Measurements from ENCODE around the gene FAM107B.

The FAM107B gene

DNA sequence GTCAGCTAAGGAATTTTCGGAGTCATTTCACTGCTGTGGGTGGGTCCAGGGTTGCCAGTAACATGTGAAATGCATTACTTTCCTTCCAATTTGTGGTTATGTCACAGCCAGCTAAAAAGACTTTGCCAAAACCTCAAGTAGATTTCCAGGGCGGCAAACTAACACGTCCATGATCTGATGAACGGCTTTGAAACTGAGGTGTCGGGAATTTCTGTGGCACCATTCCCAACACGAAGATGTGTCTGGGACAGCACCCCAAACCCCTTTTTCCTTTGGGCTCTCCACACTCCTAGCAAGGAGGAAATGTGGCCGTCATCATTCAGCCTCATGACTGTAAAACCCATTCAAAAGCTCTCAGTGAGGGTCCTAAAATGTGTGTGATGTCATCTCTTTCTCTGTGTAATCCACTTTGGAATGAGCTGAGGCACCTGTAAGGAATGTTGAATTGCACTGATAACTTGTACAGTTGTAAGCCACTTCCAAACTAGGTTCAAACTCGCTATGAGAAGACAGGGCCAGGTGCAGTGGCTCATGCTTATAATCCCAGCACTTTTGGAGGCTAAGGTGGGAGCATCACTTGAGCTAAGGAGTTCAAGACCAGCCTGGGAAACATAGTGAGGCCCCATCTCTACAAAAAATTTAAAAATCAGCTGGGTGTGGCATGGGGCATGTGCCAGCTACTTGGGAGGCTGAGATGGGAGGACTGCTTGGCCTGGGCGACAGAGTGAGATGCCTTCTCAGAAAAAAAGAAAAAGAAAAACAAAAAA is 297.9 kb downstream of the FAM107B start:
- H3K4me1 Mint-ChIP-seq: no peaks in the 10 kb centered on the region
- CTCF ChIA-PET: interaction anchor here (1.2 to 8.1 kb wide), 2 partner anchors 276 to 280 kb away, joined by 4 to 51 read pairs; no protein-coding TSS in a partner anchor
- peaks cover 67% of the 10 kb centered on the region for H3K27me3 Mint-ChIP-seq
- H3K4me3 Mint-ChIP-seq: no peak overlapping the region
- DNase-seq: no peak
- H3K36me3 Mint-ChIP-seq: no peaks in the 10 kb centered on the region
- H3K9me3 Mint-ChIP-seq: no peaks in the 10 kb centered on the region
- no peak overlapping the region for H3K27ac Mint-ChIP-seq

GRCh38 chr10:14476006-14476405 is 298.7 kb downstream of the FAM107B start:
- Mint-ChIP-seq H3K27ac (no peak overlapping the region), H3K36me3 (no peaks in the 10 kb centered on the region), H3K4me3 (no peak overlapping the region), H3K9me3 (no peaks in the 10 kb centered on the region), H3K27me3 (peaks cover 63% of the 10 kb centered on the region), H3K4me1 (no peaks in the 10 kb centered on the region)
- CTCF ChIA-PET: interaction anchor here (8.1 kb wide), 1 partner anchor 279 kb away, joined by 51 read pairs; no protein-coding TSS in a partner anchor
- no peak for DNase-seq

GRCh38 chr10:14474656-14475055 is 300.0 kb downstream of the FAM107B start:
- H3K4me3 Mint-ChIP-seq: no peak overlapping the region
- CTCF ChIA-PET: interaction anchor here (8.1 kb wide), 1 partner anchor 278 kb away, joined by 51 read pairs; no protein-coding TSS in a partner anchor
- H3K4me1 Mint-ChIP-seq: no peaks in the 10 kb centered on the region
- H3K27me3 Mint-ChIP-seq: peaks cover 69% of the 10 kb centered on the region
- no peak for DNase-seq
- H3K9me3 Mint-ChIP-seq: no peaks in the 10 kb centered on the region
- H3K36me3 Mint-ChIP-seq: no peaks in the 10 kb centered on the region
- no peak overlapping the region for H3K27ac Mint-ChIP-seq

DNA sequence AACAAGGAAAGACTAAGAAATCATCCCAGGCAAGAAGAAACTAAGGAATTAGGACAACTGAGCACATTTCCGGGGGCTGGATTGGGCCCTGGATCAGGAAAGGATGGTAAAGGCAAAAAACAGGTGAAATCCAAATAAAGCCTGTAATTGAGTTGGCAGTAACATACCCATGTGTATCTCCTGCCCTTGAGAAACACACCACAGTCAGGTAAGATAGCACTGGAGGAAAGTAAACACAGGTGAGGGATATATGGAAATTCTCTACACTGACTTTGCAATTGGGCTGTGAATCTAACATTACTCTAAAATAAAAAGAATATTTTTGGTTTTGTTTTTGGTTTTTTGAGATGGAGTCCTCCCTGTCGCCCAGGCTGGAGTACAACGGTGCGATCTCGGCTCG is 303.8 kb downstream of the FAM107B start:
- Mint-ChIP-seq H3K9me3 (no peaks in the 10 kb centered on the region), H3K4me3 (no peak overlapping the region), H3K36me3 (no peaks in the 10 kb centered on the region), H3K4me1 (no peaks in the 10 kb centered on the region), H3K27ac (no peak overlapping the region), H3K27me3 (peaks cover 42% of the 10 kb centered on the region)
- CTCF ChIA-PET: no interaction called here
- DNase-seq: no peak

DNA sequence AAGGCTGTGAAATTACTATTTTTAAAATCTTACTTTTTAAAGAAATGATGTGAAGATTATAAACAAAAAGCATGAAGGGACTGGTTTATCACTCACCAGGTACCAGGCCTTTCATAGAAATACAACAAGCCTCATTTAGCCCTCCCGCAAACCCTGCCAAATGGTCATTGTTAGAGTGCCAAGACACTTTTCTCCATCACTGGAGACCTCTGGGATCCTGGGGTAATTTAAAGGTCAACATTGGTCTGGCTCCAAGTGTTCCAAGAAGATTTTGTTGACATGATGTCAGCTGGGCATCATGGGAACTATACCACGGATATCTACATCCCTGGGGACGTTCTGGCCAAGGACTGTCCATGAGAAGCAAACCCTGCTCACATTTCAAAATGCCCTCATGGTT is 306.0 kb downstream of the FAM107B start:
- Mint-ChIP-seq H3K27ac (no peak overlapping the region), H3K36me3 (no peaks in the 10 kb centered on the region), H3K27me3 (peaks cover 29% of the 10 kb centered on the region), H3K4me1 (no peaks in the 10 kb centered on the region), H3K4me3 (no peak overlapping the region), H3K9me3 (no peaks in the 10 kb centered on the region)
- CTCF ChIA-PET: no interaction called here
- DNase-seq: no peak
